Activated naive CD4-positive, alpha-beta T cell (primary cell): ENCODE results near the gene HMCN1.
"Not testable (repeated sequence)": the region's sequence is repeated elsewhere in the genome, so short reads cannot be mapped to it uniquely, and the experiment has no call there.

Source experiments
- DNase-seq, 4 experiments: peaks; one replicate each; lab custom pipeline; 2025; lab: John Stamatoyannopoulos, UW

The HMCN1 gene

GRCh38 chr1:186152620-186153239, 418.5 kb downstream of the HMCN1 start:
- no peak for DNase-seq

GRCh38 chr1:186154651-186155050, 420.5 kb downstream of the HMCN1 start:
- DNase-seq = no peak

- DNase-seq = no peak
These were observed 421.4 kb downstream of the HMCN1 start for GRCh38 chr1:186155594-186155993.

GRCh38 chr1:186162895-186163294, 428.7 kb downstream of the HMCN1 start:
- not testable (repeated sequence) for DNase-seq

- no peak for DNase-seq
These were observed 430.6 kb downstream of the HMCN1 start for GRCh38 chr1:186164773-186165172.

GRCh38 chr1:186165303-186165702, 431.1 kb downstream of the HMCN1 start:
- DNase-seq = no peak

- no peak for DNase-seq
These were observed 433.0 kb downstream of the HMCN1 start for GRCh38 chr1:186167096-186167668.

- no peak for DNase-seq
These were observed 441.4 kb downstream of the HMCN1 start for GRCh38 chr1:186175588-186175987.

GRCh38 chr1:186178426-186179043, 444.3 kb downstream of the HMCN1 start:
- no peak for DNase-seq

GRCh38 chr1:186179231-186179630, 445.0 kb downstream of the HMCN1 start:
- no peak for DNase-seq

- DNase-seq = no peak
These were observed 449.0 kb downstream of the HMCN1 start for GRCh38 chr1:186183219-186183618.

- no peak for DNase-seq
These were observed 449.9 kb downstream of the HMCN1 start for GRCh38 chr1:186183970-186184628.

- DNase-seq = not testable (repeated sequence)
These were observed 452.1 kb downstream of the HMCN1 start for GRCh38 chr1:186186251-186186650.

GRCh38 chr1:186187601-186188000, 453.4 kb downstream of the HMCN1 start:
- no peak for DNase-seq

- no peak for DNase-seq
These were observed 453.9 kb downstream of the HMCN1 start for GRCh38 chr1:186188004-186188539.

GRCh38 chr1:186188736-186189135, 454.5 kb downstream of the HMCN1 start:
- DNase-seq = no peak

GRCh38 chr1:186189156-186189555, 455.0 kb downstream of the HMCN1 start:
- DNase-seq = no peak

GRCh38 chr1:186191511-186191910, 457.3 kb downstream of the HMCN1 start:
- DNase-seq = no peak

GRCh38 chr1:186193224-186193623, 459.0 kb downstream of the HMCN1 start:
- no peak for DNase-seq

- no peak for DNase-seq
These were observed 460.0 kb downstream of the HMCN1 start for GRCh38 chr1:186194107-186194756.

GRCh38 chr1:186195377-186195931, 461.3 kb downstream of the HMCN1 start:
- no peak for DNase-seq

- no peak for DNase-seq
These were observed 468.1 kb downstream of the HMCN1 start for GRCh38 chr1:186202271-186202764.
